AG08395 (cell line): Measurements from ENCODE around the gene ARX.

Experiments used
- DNase-seq: peaks from one replicate; pipeline ENCODE4 v3.0.0; 2012; ENCODE audit warnings: mixed read lengths, low spot score

The ARX gene

GRCh38 chrX:25001808-25002660, 13.7 kb downstream of the ARX start:
- no peak for DNase-seq

- no peak for DNase-seq
Measured at GRCh38 chrX:24999511-24999910, 16.3 kb downstream of the ARX start.

GRCh38 chrX:24996096-24996709, 19.6 kb downstream of the ARX start:
- no peak for DNase-seq

GRCh38 chrX:24993879-24994278, 21.9 kb downstream of the ARX start:
- no peak for DNase-seq

- no peak for DNase-seq
Measured at GRCh38 chrX:24990535-24990934, 25.2 kb downstream of the ARX start.

GRCh38 chrX:24988314-24988713, 27.5 kb downstream of the ARX start:
- DNase-seq, result no peak

- DNase-seq, result no peak
Measured at GRCh38 chrX:24987731-24988130, 28.0 kb downstream of the ARX start.

GRCh38 chrX:24985120-24985519, 30.6 kb downstream of the ARX start:
- DNase-seq, result no peak

- no peak for DNase-seq
Measured at GRCh38 chrX:24983931-24984330, 31.8 kb downstream of the ARX start.

- no peak for DNase-seq
Measured at GRCh38 chrX:24982306-24982965, 33.3 kb downstream of the ARX start.

GRCh38 chrX:24981030-24981429, 34.7 kb downstream of the ARX start:
- no peak for DNase-seq

- DNase-seq, result no peak
Measured at GRCh38 chrX:24979081-24979480, 36.7 kb downstream of the ARX start.

GRCh38 chrX:24969812-24970211, 46.0 kb downstream of the ARX start:
- DNase-seq, result no peak

- DNase-seq, result no peak
Measured at GRCh38 chrX:24965372-24965771, 50.4 kb downstream of the ARX start.

GRCh38 chrX:24963823-24964222, 51.9 kb downstream of the ARX start:
- DNase-seq, result no peak

GRCh38 chrX:24961809-24962208, 54.0 kb downstream of the ARX start:
- DNase-seq, result no peak

- DNase-seq, result peak; percentile 4
Measured at GRCh38 chrX:24956828-24957227, 58.9 kb downstream of the ARX start.

GRCh38 chrX:24955372-24955930, 60.3 kb downstream of the ARX start:
- no peak for DNase-seq

GRCh38 chrX:24954732-24955131, 61.0 kb downstream of the ARX start:
- no peak for DNase-seq
